ENCODE results near the gene HEATR5A. TPM values are rescaled to one million over a fixed set of nuclear protein-coding genes. Genes with fewer than 3 reads are reported as not detected.

The HEATR5A gene
- polyA plus RNA-seq, 1 of the 3 experiments (the other 2 are of a cell fraction) = 7.1 TPM

GRCh38 chr14:31387091-31387490 is 33.3 kb downstream of the HEATR5A start (continued):
- TF ChIP-seq USF2 (IDR thresholded peaks at IDR 0.05; ENCODE audit: borderline replicate concordance, low read depth, low read length) (no peak), NRF1 (IDR thresholded peaks at IDR 0.05; ENCODE audit: low read depth, low read length) (no peak), FOXJ3 (CRISPR knock-in tag; IDR thresholded peaks at IDR 0.05) (no peak), ZBTB33 (IDR thresholded peaks at IDR 0.05; ENCODE audit: borderline replicate concordance, low read depth) (no peak)

GRCh38 chr14:31386271-31386670 is 34.1 kb downstream of the HEATR5A start:
- peaks cover 28 to 32% of the 10 kb centered on the region in 2 experiments for H3K36me3 ChIP-seq (replicated peaks in 1 of 2; ENCODE audit: control insufficient read depth in 1 of 2, insufficient read depth in 2 of 2, low read length in 1 of 2)
- no peak for TF ChIP-seq ELF1 (IDR thresholded peaks at IDR 0.05)
- TF ChIP-seq FOXM1 (IDR thresholded peaks at IDR 0.05; ENCODE audit: low read depth) = no peak
- no peak for TF ChIP-seq YY1 (IDR thresholded peaks at IDR 0.05; ENCODE audit: low read depth)
- TF ChIP-seq EZH2phosphoT487 (IDR thresholded peaks at IDR 0.05; ENCODE audit: borderline replicate concordance, low read depth) = no peak
- TF ChIP-seq NRF1 (IDR thresholded peaks at IDR 0.05; ENCODE audit: low read depth, low read length) = no peak
- TF ChIP-seq JUND (IDR thresholded peaks at IDR 0.05) = no peak
- TF ChIP-seq REST (IDR thresholded peaks at IDR 0.05; ENCODE audit: low read depth, low read length) = no peak
- TF ChIP-seq GATA2 (CRISPR knock-in tag; IDR thresholded peaks at IDR 0.05) = no peak
- no peak for TF ChIP-seq TAF1 (IDR thresholded peaks at IDR 0.05; ENCODE audit: borderline replicate concordance, low read depth, low read length)
- no peak for TF ChIP-seq SMC3 (IDR thresholded peaks at IDR 0.05; ENCODE audit: low read depth, low read length)
- no peak for TF ChIP-seq CHD2 (IDR thresholded peaks at IDR 0.05; ENCODE audit: low read length, partially characterized antibody)
- TF ChIP-seq CTCF (IDR thresholded peaks at IDR 0.05) = no peak
- CTCF ChIA-PET = no interaction called here

More at GRCh38 chr14:31386271-31386670, 34.1 kb downstream of the HEATR5A start:
- Histone ChIP-seq H2AFZ (ENCODE audit: low read depth) (no peak overlapping the region), H3K4me2 (no peak overlapping the region), H4K20me1 (ENCODE audit: insufficient read depth) (no peaks in the 10 kb centered on the region), H3F3A (replicated peaks; ENCODE audit: insufficient read depth) (no peaks in the 10 kb centered on the region), H3K9ac (no peak overlapping the region), H3K79me2 (ENCODE audit: insufficient read depth) (no peaks in the 10 kb centered on the region), H3K4me1 (ENCODE audit: control insufficient read depth in 1 of 2, insufficient read depth in 2 of 2, low read depth in 1 of 2, low read length in 1 of 2) (no peaks in the 10 kb centered on the region), H3K9me3 (no peaks in the 10 kb centered on the region), H3K27ac (ENCODE audit: low read depth in 2 of 2, low read length in 1 of 2) (no peak overlapping the region), H3K4me3 (ENCODE audit: low read depth in 2 of 2, low read length in 1 of 2) (no peak overlapping the region), H3K9me2 (no peaks in the 10 kb centered on the region), H3K27me3 (ENCODE audit: insufficient read depth) (no peaks in the 10 kb centered on the region)
- WGBS (ENCODE audit: low lambda C conversion rate) = 99% methylated on average over 5 of the region's 5 CpGs
- no peak for DNase-seq
- POLR2A ChIA-PET = no interaction called here
